Measurements from ENCODE around the gene TNFSF13B. TPM values are rescaled to one million over a fixed set of nuclear protein-coding genes. Genes with fewer than 3 reads are reported as not detected.

The TNFSF13B gene
- total and polyA plus RNA-seq, 2 donors from 2014 or later: 1.1 to 5.3 TPM

DNA sequence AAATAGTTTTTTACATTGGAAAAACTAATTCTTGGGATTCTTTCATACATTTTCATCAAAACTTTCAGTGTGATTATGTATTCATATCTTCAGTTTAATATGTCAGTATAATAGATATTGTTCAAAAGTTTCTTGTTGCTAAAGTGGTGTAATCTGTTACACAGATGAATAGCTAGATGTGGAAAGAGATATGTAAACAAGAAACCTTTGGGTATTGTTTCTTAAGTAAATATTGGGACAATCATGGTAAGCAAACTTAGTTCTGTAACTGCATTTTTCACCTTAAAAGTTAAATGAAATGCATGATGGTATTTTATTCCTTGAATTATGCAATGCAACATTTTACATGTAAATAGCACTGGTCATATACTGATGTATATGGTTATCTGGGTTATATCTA is 39.1 kb upstream of the TNFSF13B start:
- Histone ChIP-seq H3K27ac (ENCODE audit: low read depth in 2 of 2, low read length in 2 of 2) (no peak overlapping the region), H3K27me3 (ENCODE audit: control insufficient read depth, insufficient read depth, low read length) (no peaks in the 10 kb centered on the region), H3K9me3 (ENCODE audit: control insufficient read depth in 2 of 3, insufficient read depth in 1 of 3, low read length in 3 of 3) (no peaks in the 10 kb centered on the region), H3K9ac (ENCODE audit: low read length in 3 of 3) (no peak overlapping the region), H3K4me1 (ENCODE audit: control insufficient read depth in 2 of 3, insufficient read depth in 2 of 3, low read depth in 1 of 3, low read length in 3 of 3) (no peaks in the 10 kb centered on the region), H3K4me3 (ENCODE audit: low read length in 3 of 3) (no peak overlapping the region), H3K36me3 (ENCODE audit: control insufficient read depth in 2 of 3, insufficient read depth in 3 of 3, low read length in 3 of 3) (no peaks in the 10 kb centered on the region)
- TF ChIP-seq, protein P1, sequence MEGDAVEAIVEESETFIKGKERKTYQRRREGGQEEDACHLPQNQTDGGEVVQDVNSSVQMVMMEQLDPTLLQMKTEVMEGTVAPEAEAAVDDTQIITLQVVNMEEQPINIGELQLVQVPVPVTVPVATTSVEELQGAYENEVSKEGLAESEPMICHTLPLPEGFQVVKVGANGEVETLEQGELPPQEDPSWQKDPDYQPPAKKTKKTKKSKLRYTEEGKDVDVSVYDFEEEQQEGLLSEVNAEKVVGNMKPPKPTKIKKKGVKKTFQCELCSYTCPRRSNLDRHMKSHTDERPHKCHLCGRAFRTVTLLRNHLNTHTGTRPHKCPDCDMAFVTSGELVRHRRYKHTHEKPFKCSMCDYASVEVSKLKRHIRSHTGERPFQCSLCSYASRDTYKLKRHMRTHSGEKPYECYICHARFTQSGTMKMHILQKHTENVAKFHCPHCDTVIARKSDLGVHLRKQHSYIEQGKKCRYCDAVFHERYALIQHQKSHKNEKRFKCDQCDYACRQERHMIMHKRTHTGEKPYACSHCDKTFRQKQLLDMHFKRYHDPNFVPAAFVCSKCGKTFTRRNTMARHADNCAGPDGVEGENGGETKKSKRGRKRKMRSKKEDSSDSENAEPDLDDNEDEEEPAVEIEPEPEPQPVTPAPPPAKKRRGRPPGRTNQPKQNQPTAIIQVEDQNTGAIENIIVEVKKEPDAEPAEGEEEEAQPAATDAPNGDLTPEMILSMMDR (IDR thresholded peaks at IDR 0.05; ENCODE audit: borderline replicate concordance, extremely low read depth, insufficient read depth): no peak
- intact Hi-C loops (cut with DNase I): loop anchor here (10.0 kb wide), 1 partner anchor 664 kb away; no protein-coding TSS in a partner anchor
- no peak for DNase-seq
- FAIRE-seq: no peak

DNA sequence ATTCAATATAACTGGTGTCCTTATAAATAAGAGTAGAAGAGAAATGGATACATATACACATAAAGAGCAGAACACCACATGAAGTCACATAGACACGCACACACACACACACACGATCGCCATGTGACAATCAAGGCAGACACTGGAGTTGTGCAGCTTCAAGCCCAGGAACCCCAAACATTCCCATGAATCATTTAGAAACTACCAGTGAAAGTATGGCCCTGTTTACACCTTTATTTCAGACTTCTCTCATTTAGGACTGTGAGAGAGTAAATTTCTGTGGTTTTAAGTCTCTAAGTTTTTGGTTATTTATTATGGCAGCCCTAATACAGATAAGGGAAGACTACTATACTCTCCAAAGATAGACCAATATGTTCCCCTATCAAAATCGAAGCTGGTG is 20.4 kb upstream of the TNFSF13B start:
- no peak for DNase-seq
- TF ChIP-seq, protein P1 (IDR thresholded peaks at IDR 0.05; ENCODE audit: borderline replicate concordance, extremely low read depth, insufficient read depth): no peak
- no peak for FAIRE-seq
- intact Hi-C loops (cut with DNase I): no loop called here
- no peak overlapping the region for H3K9ac ChIP-seq (ENCODE audit: low read length in 3 of 3)
- no peaks in the 10 kb centered on the region for H3K27me3 ChIP-seq (ENCODE audit: control insufficient read depth, insufficient read depth, low read length)
- no peak overlapping the region for H3K4me3 ChIP-seq (ENCODE audit: low read length in 3 of 3)
- peaks cover 0 to 17% (median 3%) of the 10 kb centered on the region in 3 donors for H3K9me3 ChIP-seq (ENCODE audit: control insufficient read depth in 2 of 3, insufficient read depth in 1 of 3, low read length in 3 of 3)
- no peaks in the 10 kb centered on the region for H3K4me1 ChIP-seq (ENCODE audit: control insufficient read depth in 2 of 3, insufficient read depth in 2 of 3, low read depth in 1 of 3, low read length in 3 of 3)
- H3K36me3 ChIP-seq (ENCODE audit: control insufficient read depth in 2 of 3, insufficient read depth in 3 of 3, low read length in 3 of 3): no peaks in the 10 kb centered on the region
- no peak overlapping the region for H3K27ac ChIP-seq (ENCODE audit: low read depth in 2 of 2, low read length in 2 of 2)

DNA sequence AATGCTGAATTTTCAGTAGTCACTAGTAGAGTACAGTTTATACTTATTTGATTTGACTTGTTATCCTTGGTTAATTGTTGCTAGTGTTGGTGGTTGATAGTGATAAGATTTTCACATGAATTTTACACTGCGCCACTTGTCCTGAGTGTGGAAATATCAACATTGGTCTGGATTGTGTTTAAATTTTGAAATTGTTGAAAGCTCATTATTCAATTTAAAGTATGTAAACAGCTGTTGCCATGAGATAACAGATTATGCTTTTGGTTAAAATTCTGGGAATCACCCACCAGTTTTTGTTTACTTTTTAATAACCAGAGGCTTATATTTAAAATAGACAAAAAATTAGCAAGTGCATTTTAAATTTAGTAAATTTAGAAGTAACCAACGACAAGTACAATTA is 12.3 kb upstream of the TNFSF13B start:
- intact Hi-C loops (cut with DNase I): no loop called here
- Histone ChIP-seq H3K9me3 (ENCODE audit: control insufficient read depth in 2 of 3, insufficient read depth in 1 of 3, low read length in 3 of 3) (peaks cover 0 to 2% (median 0%) of the 10 kb centered on the region in 3 donors), H3K4me3 (ENCODE audit: low read length in 3 of 3) (no peak overlapping the region), H3K4me1 (ENCODE audit: control insufficient read depth in 2 of 3, insufficient read depth in 2 of 3, low read depth in 1 of 3, low read length in 3 of 3) (no peaks in the 10 kb centered on the region), H3K9ac (ENCODE audit: low read length in 3 of 3) (no peak overlapping the region), H3K27me3 (ENCODE audit: control insufficient read depth, insufficient read depth, low read length) (no peaks in the 10 kb centered on the region), H3K36me3 (ENCODE audit: control insufficient read depth in 2 of 3, insufficient read depth in 3 of 3, low read length in 3 of 3) (no peaks in the 10 kb centered on the region), H3K27ac (ENCODE audit: low read depth in 2 of 2, low read length in 2 of 2) (no peak overlapping the region)
- TF ChIP-seq, protein P1 (IDR thresholded peaks at IDR 0.05; ENCODE audit: borderline replicate concordance, extremely low read depth, insufficient read depth): no peak
- FAIRE-seq (no peak), DNase-seq (no peak)
